T-cell (primary cell): ENCODE data around the gene CILP2. TPM values are rescaled to one million over a fixed set of nuclear protein-coding genes. Genes with fewer than 3 reads are reported as not detected.

Experiments
- ATAC-seq, 4 experiments: fragments of 200-7000 bp in 3 of 4; fragments of 150-1000 bp in 1 of 4; cut with Tn5 transposase; replicated peaks in 1 of 4; 1 replicate in 3 of 4; 2 replicates in 1 of 4; pipeline ENCODE4 v1.10.0; 2021; ENCODE audit warnings: moderate library complexity in 3 of 4, mild to moderate bottlenecking in 2 of 4, moderate number of reproducible peaks in 1 of 4
- CTCF ChIA-PET, 2 donors: fragments of 300-600 bp; sonication (Branson Sonifier 250); formaldehyde crosslinking; loops; one replicate each; lab custom pipeline; 2022; ENCODE audit warnings: antibody characterized with exemption in 2 of 2; lab: Charles Lee
- POLR2A ChIA-PET, 2 donors: fragments of 300-600 bp; sonication (Branson Sonifier 250); formaldehyde crosslinking; loops; one replicate each; lab custom pipeline; 2022; ENCODE audit warnings: antibody characterized with exemption in 2 of 2; lab: Charles Lee
- DNase-seq, 35 experiments: peaks; one replicate each; pipeline versions ENCODE4 v3.0.0 to v3.0.0-alpha.2; 2013 to 2023
- H3K27ac ChIP-seq: one replicate; pipeline ENCODE4 v1.5.1; 2013; ENCODE audit warnings: low read length
- H3K27me3 ChIP-seq, 2 experiments: replicated peaks in 1 of 2; 1 replicate in 1 of 2; 2 replicates in 1 of 2; pipeline versions ENCODE4 v1.6.1 to v1.7.0; 2013; ENCODE audit warnings: low read length in 1 of 2, mixed read lengths in 1 of 2; ENCODE audit not compliant: control insufficient read depth in 2 of 2, insufficient read depth in 2 of 2; ENCODE audit errors: extremely low read depth in 1 of 2
- H3K36me3 ChIP-seq, 2 donors: 1 replicate in 1 of 2; 2 replicates in 1 of 2; pipeline versions ENCODE4 v1.6.1 to v1.7.0; 2013; ENCODE audit warnings: low read length in 1 of 2; ENCODE audit not compliant: control insufficient read depth in 2 of 2, insufficient read depth in 1 of 2; ENCODE audit errors: extremely low read depth in 1 of 2
- H3K4me1 ChIP-seq, 2 experiments: 1 replicate in 1 of 2; 2 replicates in 1 of 2; pipeline versions ENCODE4 v1.6.1 to v1.7.0; 2013; ENCODE audit warnings: low read length in 2 of 2, mixed read lengths in 1 of 2; ENCODE audit not compliant: insufficient read depth in 2 of 2, control insufficient read depth in 1 of 2; ENCODE audit errors: extremely low read depth in 1 of 2
- H3K4me3 ChIP-seq, 2 donors: 1 replicate in 1 of 2; 2 replicates in 1 of 2; pipeline versions ENCODE4 v1.5.1 to v1.7.0; 2013; ENCODE audit warnings: mild to moderate bottlenecking in 2 of 2, low read length in 1 of 2, moderate library complexity in 1 of 2; ENCODE audit not compliant: control insufficient read depth in 1 of 2; ENCODE audit errors: extremely low read depth in 1 of 2
- H3K9me3 ChIP-seq: 2 replicates; pipeline ENCODE4 v1.7.0; 2013
- H3K27ac Mint-ChIP-seq, 2 donors: one replicate each; pipeline ENCODE4 v1.8.0; 2020 to 2021; ENCODE audit warnings: mild to moderate bottlenecking in 2 of 2, mixed read lengths in 2 of 2
- H3K27me3 Mint-ChIP-seq, 2 donors: one replicate each; pipeline ENCODE4 v1.8.0; 2021 to 2022; ENCODE audit warnings: mixed read lengths in 2 of 2
- H3K36me3 Mint-ChIP-seq: one replicate; pipeline ENCODE4 v1.8.0; 2021; ENCODE audit warnings: mixed read lengths
- H3K4me1 Mint-ChIP-seq, 3 donors: one replicate each; pipeline ENCODE4 v1.8.0; 2020 to 2022; ENCODE audit warnings: mixed read lengths in 3 of 3, mild to moderate bottlenecking in 1 of 3
- H3K4me3 Mint-ChIP-seq, 3 donors: one replicate each; pipeline ENCODE4 v1.8.0; 2020 to 2022; ENCODE audit warnings: mild to moderate bottlenecking in 3 of 3, mixed read lengths in 3 of 3, moderate library complexity in 3 of 3
- H3K9me3 Mint-ChIP-seq, 3 donors: one replicate each; pipeline ENCODE4 v1.8.0; 2020 to 2022; ENCODE audit warnings: mixed read lengths in 3 of 3
- WGBS: methylation state at CpG from one replicate; pipeline ENCODE4 v1.1.5; 2013; ENCODE audit warnings: missing lambda C conversion rate; ENCODE audit not compliant: insufficient coverage; 5-methylcytosine and 5-hydroxymethylcytosine counted together
- total RNA-seq, 35 experiments: library from RNA in 6 of 35; stranded (reverse) in 6 of 35; fragments of 120-200 nt in 1 of 35; gene quantifications; one replicate each; pipeline versions ENCODE4 v1.2.1 to v1.2.4 and lab custom pipeline; 2013 to 2026

Gene CILP2
- total RNA-seq, 5 donors from 2014 or later (not counting 1 experiment from before 2014, with no cell fraction given) = 0.23 to 1.3 (median 0.41) TPM

DNA sequence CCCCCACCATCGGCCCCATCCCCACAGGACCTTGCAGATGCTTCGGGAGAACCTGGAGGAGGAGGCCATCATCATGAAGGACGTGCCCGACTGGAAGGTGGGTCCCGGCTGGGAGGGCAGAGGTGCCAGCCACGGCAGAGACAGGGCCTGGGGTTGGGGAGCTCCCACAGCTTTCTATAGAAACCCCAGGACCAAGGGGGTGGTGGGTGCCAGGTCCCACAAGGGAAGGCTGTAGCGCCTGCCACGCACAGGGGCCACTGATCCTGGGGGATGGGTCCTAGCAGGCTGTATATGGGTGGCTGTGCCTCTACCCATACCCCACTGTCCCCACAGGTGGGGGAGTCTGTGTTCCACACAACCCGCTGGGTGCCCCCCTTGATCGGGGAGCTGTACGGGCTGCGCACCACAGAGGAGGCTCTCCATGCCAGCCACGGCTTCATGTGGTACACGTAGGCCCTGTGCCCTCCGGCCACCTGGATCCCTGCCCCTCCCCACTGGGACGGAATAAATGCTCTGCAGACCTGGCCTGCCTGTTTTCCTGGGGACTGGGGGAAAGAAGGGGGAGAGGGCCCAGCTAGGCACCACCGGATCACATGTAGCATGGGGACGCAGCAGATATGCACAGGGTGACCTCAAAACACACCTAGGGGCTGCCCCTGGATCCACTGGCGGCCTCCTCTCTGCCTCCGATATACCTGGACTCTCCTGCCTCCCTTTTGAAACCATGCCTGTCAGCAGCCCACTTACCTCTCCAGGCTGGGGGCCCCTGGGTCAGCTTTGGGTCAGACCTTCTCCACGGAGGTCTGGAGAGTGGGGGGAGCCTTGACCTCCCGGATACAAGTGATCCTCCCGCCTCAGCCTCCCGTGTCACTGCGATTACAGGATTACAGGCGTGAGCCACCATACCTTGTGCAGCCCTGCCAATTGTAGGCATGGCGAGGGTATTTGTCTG lies 10.1 kb upstream of the CILP2 start:
- POLR2A ChIA-PET = no interaction called here
- CTCF ChIA-PET = no interaction called here
- no peak overlapping the region for H3K27ac Mint-ChIP-seq

DNA sequence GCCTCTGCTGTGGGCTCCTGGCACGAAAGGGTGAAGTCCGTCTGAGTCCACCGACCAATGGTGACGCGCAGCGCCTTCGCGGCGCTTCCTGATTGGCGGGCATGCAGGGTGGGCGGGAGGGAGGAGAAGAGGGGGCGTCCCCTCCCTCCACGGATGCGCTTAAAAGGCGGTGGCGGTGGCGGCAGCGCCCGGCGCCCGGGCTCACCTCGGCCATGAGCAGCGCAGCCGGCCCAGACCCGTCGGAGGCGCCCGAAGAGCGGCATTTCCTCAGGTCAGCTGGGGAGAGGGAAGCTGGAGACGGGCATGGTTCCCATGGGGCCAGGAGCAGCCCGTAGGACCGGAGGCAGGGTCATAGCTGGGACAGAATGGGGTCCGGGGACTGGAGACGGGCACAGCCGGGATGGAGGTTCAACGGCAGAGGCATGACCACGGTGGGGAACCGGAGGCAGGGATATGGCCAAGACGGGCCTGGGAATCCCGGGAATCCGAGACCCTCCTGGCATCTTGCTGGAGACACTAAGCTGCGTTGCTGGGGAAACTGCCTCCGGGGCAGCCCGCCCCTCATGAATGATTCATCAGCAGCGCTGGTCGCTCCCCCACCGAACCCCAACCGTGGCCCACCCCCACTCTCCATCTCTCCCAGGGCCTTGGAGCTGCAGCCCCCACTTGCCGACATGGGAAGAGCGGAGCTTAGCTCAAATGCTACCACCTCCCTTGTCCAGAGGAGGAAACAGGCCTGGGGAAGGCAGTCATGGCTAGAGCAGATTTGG lies 9.2 kb upstream of the CILP2 start, which contains the start of gene YJEFN3:
Gene YJEFN3, plus strand, starts transcription at position 191 of the 770 bp plus-strand sequence. Its CDS starts 22 bp downstream, at position 213.
- Mint-ChIP-seq H3K4me1 (peaks cover 8 to 15% (median 11%) of the 10 kb centered on the region in 3 donors), H3K4me3 (no peak within 1 kb of the TSS), H3K9me3 (no peaks in the 10 kb centered on the region), H3K27ac (peak within 1 kb of the TSS in 1 of 2 donors; percentile 39), H3K27me3 (no peaks in the 10 kb centered on the region), H3K36me3 (peaks cover 3% of the 10 kb centered on the region)
- H3K4me3 ChIP-seq = no peak within 1 kb of the TSS
- ChIA-PET POLR2A (no interaction called here), CTCF (interaction anchor here in 1 of 2 donors (0.7 kb wide), 1 partner anchor 365 kb away, joined by 7 read pairs; no protein-coding TSS in a partner anchor)
- peaks cover 0 to 20% of the 10 kb centered on the region in 2 experiments for H3K4me1 ChIP-seq
- no peak for DNase-seq
- WGBS = 95% methylated on average over 37 of the region's 50 CpGs
- no peak within 1 kb of the TSS for H3K27ac ChIP-seq
- H3K9me3 ChIP-seq = no peaks in the 10 kb centered on the region
- H3K27me3 ChIP-seq = no peaks in the 10 kb centered on the region
- ATAC-seq = no peak
- H3K36me3 ChIP-seq = peaks cover 17 to 43% of the 10 kb centered on the region in 2 donors

More for the DNA sequence above, 10.1 kb upstream of the CILP2 start:
- no peaks in the 10 kb centered on the region for H3K9me3 ChIP-seq
- DNase-seq (no peak), ATAC-seq (no peak)
- H3K27me3 Mint-ChIP-seq = no peaks in the 10 kb centered on the region
- H3K27me3 ChIP-seq = no peaks in the 10 kb centered on the region
- H3K4me1 ChIP-seq = peaks cover 0 to 19% of the 10 kb centered on the region in 2 experiments
- no peaks in the 10 kb centered on the region for H3K9me3 Mint-ChIP-seq
- peaks cover 17 to 43% of the 10 kb centered on the region in 2 donors for H3K36me3 ChIP-seq
- no peak overlapping the region for H3K4me3 ChIP-seq
- no peak overlapping the region for H3K4me3 Mint-ChIP-seq
- peaks cover 8 to 11% (median 9%) of the 10 kb centered on the region in 3 donors for H3K4me1 Mint-ChIP-seq
- no peak overlapping the region for H3K27ac ChIP-seq
- over 99% methylated on average over 10 of the region's 27 CpGs for WGBS
- H3K36me3 Mint-ChIP-seq = peaks cover 3% of the 10 kb centered on the region

DNA sequence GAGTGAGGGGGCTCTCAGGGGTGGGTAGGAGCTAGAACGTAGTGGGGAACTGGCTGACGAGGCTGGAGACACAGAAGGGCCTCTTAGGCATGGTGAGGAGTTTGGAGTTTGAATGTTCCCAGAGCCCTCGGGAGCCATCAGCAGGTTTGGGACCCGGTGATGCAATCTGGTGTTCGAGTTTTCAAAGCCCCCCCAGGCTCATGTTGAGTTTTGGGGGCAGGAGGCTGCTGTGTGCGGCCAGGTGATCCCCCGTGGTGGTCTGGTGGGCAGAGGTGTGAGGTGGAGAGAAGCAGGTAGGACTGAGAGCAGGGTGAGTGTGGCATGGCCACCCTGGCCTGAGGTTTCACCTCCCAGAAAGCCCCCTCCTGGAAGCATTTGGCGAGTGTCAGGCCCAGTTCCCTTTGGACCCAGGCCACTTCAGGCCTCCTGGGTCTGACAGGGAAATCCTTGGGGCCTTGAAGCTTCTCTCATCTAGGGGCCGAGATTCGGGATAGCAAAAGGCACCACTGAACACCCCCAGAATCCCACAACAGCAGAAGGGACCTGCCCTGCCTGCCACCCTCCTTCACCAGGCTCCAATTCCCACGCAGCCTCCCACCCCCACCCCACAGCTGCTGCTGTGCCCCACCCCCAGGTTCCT lies 8.2 kb upstream of the CILP2 start:
- no peaks in the 10 kb centered on the region for H3K27me3 Mint-ChIP-seq
- peaks cover 7 to 20% (median 9%) of the 10 kb centered on the region in 3 donors for H3K4me1 Mint-ChIP-seq
- WGBS = 90% methylated on average over 10 of the region's 11 CpGs
- POLR2A ChIA-PET = interaction anchor here in 1 of 2 donors (0.6 kb wide), 1 partner anchor 940 kb away, joined by 5 read pairs; no protein-coding TSS in a partner anchor
- Histone ChIP-seq H3K9me3 (no peaks in the 10 kb centered on the region), H3K4me3 (no peak overlapping the region), H3K27ac (no peak overlapping the region), H3K4me1 (peaks cover 0 to 17% of the 10 kb centered on the region in 2 experiments), H3K27me3 (no peaks in the 10 kb centered on the region), H3K36me3 (peaks cover 17 to 38% of the 10 kb centered on the region in 2 donors)
- CTCF ChIA-PET = interaction anchor here in 1 of 2 donors (0.7 kb wide), 1 partner anchor 364 kb away, joined by 7 read pairs; no protein-coding TSS in a partner anchor
- no peaks in the 10 kb centered on the region for H3K9me3 Mint-ChIP-seq
- no peak for ATAC-seq
- no peak for DNase-seq
- peaks cover 3% of the 10 kb centered on the region for H3K36me3 Mint-ChIP-seq
- no peak overlapping the region for H3K4me3 Mint-ChIP-seq
- peak overlapping the region in 1 of 2 donors; percentile 39 for H3K27ac Mint-ChIP-seq

DNA sequence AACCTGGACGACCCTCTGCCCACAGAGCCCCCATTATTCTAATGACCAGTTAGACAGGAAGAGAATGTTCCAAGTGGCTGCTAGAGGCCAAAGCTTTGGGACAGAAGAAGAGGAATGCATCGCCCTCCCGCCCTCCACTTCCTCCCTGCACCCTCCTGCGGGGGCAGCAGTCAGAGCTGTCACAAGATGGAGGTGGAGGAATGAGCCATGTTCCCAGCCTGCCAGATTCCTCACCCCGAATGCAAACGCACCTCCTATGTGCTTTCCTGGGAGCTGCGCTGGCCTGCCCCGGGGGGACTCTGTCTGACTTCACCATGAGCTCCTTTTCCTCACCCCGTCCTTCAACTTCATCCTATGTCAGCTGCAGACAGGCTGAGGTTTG lies 7.7 kb upstream of the CILP2 start:
- no peak overlapping the region for H3K27ac ChIP-seq
- CTCF ChIA-PET = no interaction called here
- no peaks in the 10 kb centered on the region for H3K27me3 ChIP-seq
- H3K36me3 ChIP-seq = peaks cover 17 to 35% of the 10 kb centered on the region in 2 donors
- no peak overlapping the region for H3K27ac Mint-ChIP-seq
- H3K4me1 Mint-ChIP-seq = peaks cover 7 to 20% (median 9%) of the 10 kb centered on the region in 3 donors
- ATAC-seq = no peak
- H3K9me3 ChIP-seq = no peaks in the 10 kb centered on the region
- 93% methylated on average over 4 of the region's 9 CpGs for WGBS
- H3K27me3 Mint-ChIP-seq = no peaks in the 10 kb centered on the region
- peaks cover 0 to 17% of the 10 kb centered on the region in 2 experiments for H3K4me1 ChIP-seq
- H3K4me3 Mint-ChIP-seq = no peak overlapping the region
- H3K36me3 Mint-ChIP-seq = peaks cover 3% of the 10 kb centered on the region
- no peak for DNase-seq
- H3K9me3 Mint-ChIP-seq = no peaks in the 10 kb centered on the region
- no peak overlapping the region for H3K4me3 ChIP-seq
- POLR2A ChIA-PET = interaction anchor here in 1 of 2 donors (0.6 kb wide), 1 partner anchor 940 kb away, joined by 5 read pairs; no protein-coding TSS in a partner anchor

DNA sequence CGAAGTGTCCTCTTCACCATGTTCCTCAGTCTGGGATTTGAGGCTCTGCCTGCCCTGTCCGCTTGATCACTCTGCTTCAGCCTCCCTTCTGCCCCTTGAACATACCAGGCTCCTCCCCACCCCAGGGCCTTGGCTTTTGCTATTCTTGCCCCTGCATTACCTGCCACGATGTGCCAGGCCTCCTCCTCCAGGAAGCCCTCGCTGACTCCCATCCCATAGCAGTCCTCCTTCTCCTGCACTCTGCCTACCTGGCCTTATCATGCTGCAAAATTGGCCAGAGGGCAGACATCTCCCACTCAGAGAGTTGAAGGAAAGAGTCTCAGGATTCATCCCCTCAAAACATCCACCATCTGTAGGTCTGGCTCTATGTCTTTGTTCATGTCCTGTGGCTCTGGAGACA lies 7.2 kb upstream of the CILP2 start:
- POLR2A ChIA-PET = interaction anchor here in 1 of 2 donors (0.6 kb wide), 2 partner anchors 43 to 1974 kb away, joined by 5 to 11 read pairs; partner anchors contain the start of gene ZNF429
- Histone ChIP-seq H3K27ac (no peak overlapping the region), H3K4me1 (peaks cover 0 to 14% of the 10 kb centered on the region in 2 experiments), H3K4me3 (no peak overlapping the region), H3K27me3 (no peaks in the 10 kb centered on the region), H3K9me3 (no peaks in the 10 kb centered on the region), H3K36me3 (peaks cover 13 to 32% of the 10 kb centered on the region in 2 donors)
- DNase-seq (no peak), ATAC-seq (no peak)
- 86% methylated on average over 4 of the region's 4 CpGs for WGBS
- no peak overlapping the region for H3K4me3 Mint-ChIP-seq
- no peaks in the 10 kb centered on the region for H3K27me3 Mint-ChIP-seq
- CTCF ChIA-PET = interaction anchor here in 1 of 2 donors (0.6 to 0.7 kb wide), 2 partner anchors 22 to 92 kb away, joined by 3 to 4 read pairs; no protein-coding TSS in a partner anchor
- no peaks in the 10 kb centered on the region for H3K9me3 Mint-ChIP-seq
- H3K36me3 Mint-ChIP-seq = peaks cover 3% of the 10 kb centered on the region
- H3K4me1 Mint-ChIP-seq = peaks cover 7 to 20% (median 9%) of the 10 kb centered on the region in 3 donors
- peak overlapping the region in 1 of 2 donors; percentile 70 for H3K27ac Mint-ChIP-seq
